ENCODE data around the gene MEIS2.

The MEIS2 gene

GRCh38 chr15:36996121-36996520 lies 104.2 kb downstream of the MEIS2 start:
- H3K4me1 ChIP-seq (ENCODE audit: insufficient read depth, low read length): no peaks in the 10 kb centered on the region
- ATAC-seq (ENCODE audit: insufficient read depth, low read depth) (no peak), DNase-seq (no peak)
- H3K9me3 ChIP-seq (ENCODE audit: insufficient read depth, low read length, severe bottlenecking): no peaks in the 10 kb centered on the region
- H3K79me2 ChIP-seq (ENCODE audit: insufficient read depth, low read length): no peaks in the 10 kb centered on the region
- no peak overlapping the region for H3K4me3 ChIP-seq (ENCODE audit: low read depth in 1 of 2, low read length in 2 of 2)
- H3K27me3 ChIP-seq (ENCODE audit: insufficient read depth, low read length, poor library complexity): no peaks in the 10 kb centered on the region
- H3K4me2 ChIP-seq (ENCODE audit: insufficient read depth, low read length): no peak overlapping the region
- TF ChIP-seq CTCF (IDR thresholded peaks at IDR 0.05; ENCODE audit: borderline replicate concordance, extremely low read depth, low read length, poor library complexity, severe bottlenecking): no peak
- no peak for TF ChIP-seq EZH2 (IDR thresholded peaks at IDR 0.05; ENCODE audit: borderline replicate concordance, low read depth, low read length, severe bottlenecking)
- no peak overlapping the region for H2AFZ ChIP-seq (ENCODE audit: low read depth, low read length)
- no peaks in the 10 kb centered on the region for H3K36me3 ChIP-seq (ENCODE audit: insufficient read depth, low read length)
- no peaks in the 10 kb centered on the region for H4K20me1 ChIP-seq (ENCODE audit: insufficient read depth, low read length)
- no peak overlapping the region for H3K27ac ChIP-seq (ENCODE audit: low read length)
- no peak overlapping the region for H3K9ac ChIP-seq (ENCODE audit: low read depth, low read length)

- DNase-seq (no peak), ATAC-seq (ENCODE audit: insufficient read depth, low read depth) (no peak)
- no peak overlapping the region for H3K4me2 ChIP-seq (ENCODE audit: insufficient read depth, low read length)
- no peaks in the 10 kb centered on the region for H3K4me1 ChIP-seq (ENCODE audit: insufficient read depth, low read length)
- no peaks in the 10 kb centered on the region for H3K27me3 ChIP-seq (ENCODE audit: insufficient read depth, low read length, poor library complexity)
- no peak for TF ChIP-seq EZH2 (IDR thresholded peaks at IDR 0.05; ENCODE audit: borderline replicate concordance, low read depth, low read length, severe bottlenecking)
- no peak for TF ChIP-seq CTCF (IDR thresholded peaks at IDR 0.05; ENCODE audit: borderline replicate concordance, extremely low read depth, low read length, poor library complexity, severe bottlenecking)
- no peak overlapping the region for H3K27ac ChIP-seq (ENCODE audit: low read length)
- H3K9ac ChIP-seq (ENCODE audit: low read depth, low read length): no peak overlapping the region
- no peak overlapping the region for H2AFZ ChIP-seq (ENCODE audit: low read depth, low read length)
- H3K4me3 ChIP-seq (ENCODE audit: low read depth in 1 of 2, low read length in 2 of 2): no peak overlapping the region
- H3K79me2 ChIP-seq (ENCODE audit: insufficient read depth, low read length): no peaks in the 10 kb centered on the region
- H3K9me3 ChIP-seq (ENCODE audit: insufficient read depth, low read length, severe bottlenecking): no peaks in the 10 kb centered on the region
- no peaks in the 10 kb centered on the region for H4K20me1 ChIP-seq (ENCODE audit: insufficient read depth, low read length)
- no peaks in the 10 kb centered on the region for H3K36me3 ChIP-seq (ENCODE audit: insufficient read depth, low read length)
Observed at GRCh38 chr15:36994790-36995189, 105.6 kb downstream of the MEIS2 start.

GRCh38 chr15:36992454-36992853 lies 107.9 kb downstream of the MEIS2 start:
- no peak overlapping the region for H3K9ac ChIP-seq (ENCODE audit: low read depth, low read length)
- no peaks in the 10 kb centered on the region for H3K27me3 ChIP-seq (ENCODE audit: insufficient read depth, low read length, poor library complexity)
- no peaks in the 10 kb centered on the region for H3K4me1 ChIP-seq (ENCODE audit: insufficient read depth, low read length)
- DNase-seq (no peak), ATAC-seq (ENCODE audit: insufficient read depth, low read depth) (no peak)
- no peaks in the 10 kb centered on the region for H3K9me3 ChIP-seq (ENCODE audit: insufficient read depth, low read length, severe bottlenecking)
- no peak overlapping the region for H3K4me2 ChIP-seq (ENCODE audit: insufficient read depth, low read length)
- no peak overlapping the region for H3K27ac ChIP-seq (ENCODE audit: low read length)
- H4K20me1 ChIP-seq (ENCODE audit: insufficient read depth, low read length): no peaks in the 10 kb centered on the region
- no peaks in the 10 kb centered on the region for H3K79me2 ChIP-seq (ENCODE audit: insufficient read depth, low read length)
- no peaks in the 10 kb centered on the region for H3K36me3 ChIP-seq (ENCODE audit: insufficient read depth, low read length)
- TF ChIP-seq CTCF (IDR thresholded peaks at IDR 0.05; ENCODE audit: borderline replicate concordance, extremely low read depth, low read length, poor library complexity, severe bottlenecking) (no peak), EZH2 (IDR thresholded peaks at IDR 0.05; ENCODE audit: borderline replicate concordance, low read depth, low read length, severe bottlenecking) (no peak)
- H2AFZ ChIP-seq (ENCODE audit: low read depth, low read length): no peak overlapping the region
- H3K4me3 ChIP-seq (ENCODE audit: low read depth in 1 of 2, low read length in 2 of 2): no peak overlapping the region

- Histone ChIP-seq H3K4me1 (ENCODE audit: insufficient read depth, low read length) (no peaks in the 10 kb centered on the region), H3K9ac (ENCODE audit: low read depth, low read length) (no peak overlapping the region), H3K9me3 (ENCODE audit: insufficient read depth, low read length, severe bottlenecking) (no peaks in the 10 kb centered on the region), H2AFZ (ENCODE audit: low read depth, low read length) (no peak overlapping the region), H3K27me3 (ENCODE audit: insufficient read depth, low read length, poor library complexity) (no peaks in the 10 kb centered on the region), H3K4me3 (ENCODE audit: low read depth in 1 of 2, low read length in 2 of 2) (no peak overlapping the region), H3K36me3 (ENCODE audit: insufficient read depth, low read length) (no peaks in the 10 kb centered on the region), H3K4me2 (ENCODE audit: insufficient read depth, low read length) (no peak overlapping the region), H4K20me1 (ENCODE audit: insufficient read depth, low read length) (no peaks in the 10 kb centered on the region), H3K79me2 (ENCODE audit: insufficient read depth, low read length) (no peaks in the 10 kb centered on the region), H3K27ac (ENCODE audit: low read length) (no peak overlapping the region)
- no peak for TF ChIP-seq EZH2 (IDR thresholded peaks at IDR 0.05; ENCODE audit: borderline replicate concordance, low read depth, low read length, severe bottlenecking)
- no peak for TF ChIP-seq CTCF (IDR thresholded peaks at IDR 0.05; ENCODE audit: borderline replicate concordance, extremely low read depth, low read length, poor library complexity, severe bottlenecking)
- no peak for DNase-seq
- ATAC-seq (ENCODE audit: insufficient read depth, low read depth): no peak
Observed at GRCh38 chr15:36988947-36989346, 111.4 kb downstream of the MEIS2 start.

All from DND-41 (cell line).